HepG2 (cell line): Measurements from ENCODE around the gene MRPL10. TPM values are rescaled to one million over a fixed set of nuclear protein-coding genes. Genes with fewer than 3 reads are reported as not detected.

Experiments
- ATRX ChIP-seq: sonication (generic); formaldehyde crosslinking; IDR thresholded peaks from 2 replicates; pipeline ENCODE4 v1.4.0; 2020; ENCODE audit warnings: missing genetic modification reagents, borderline replicate concordance
- BORCS8-MEF2B ChIP-seq: sonication (generic); formaldehyde crosslinking; IDR thresholded peaks from 2 replicates; pipeline ENCODE4 v1.8.0; 2022; ENCODE audit warnings: mild to moderate bottlenecking, missing genetic modification reagents
- FOXM1 ChIP-seq: sonication (generic); formaldehyde crosslinking; IDR thresholded peaks from 2 replicates; pipeline ENCODE4 v1.5.0; 2020; ENCODE audit warnings: missing genetic modification reagents
- HDAC2 ChIP-seq: sonication (generic); formaldehyde crosslinking; IDR thresholded peaks from 2 replicates; pipeline ENCODE4 v1.4.0; 2020; ENCODE audit warnings: missing genetic modification reagents
- HHEX ChIP-seq: IDR thresholded peaks from 2 replicates; pipeline ENCODE4 v1.6.1; 2016; ENCODE audit warnings: control low read depth
- KDM5B ChIP-seq: sonication (generic); formaldehyde crosslinking; IDR thresholded peaks from 2 replicates; pipeline ENCODE4 v1.4.0; 2020; ENCODE audit warnings: missing genetic modification reagents, mild to moderate bottlenecking, borderline replicate concordance
- MXI1 ChIP-seq: IDR thresholded peaks from 3 replicates; pipeline ENCODE4 v1.6.1; 2012; ENCODE audit warnings: low read depth, low read length, inconsistent platforms, borderline replicate concordance
- NBN ChIP-seq: fragments of 450-650 bp; conservative IDR thresholded peaks from 2 replicates; pipeline ENCODE4 v1.6.1; 2017
- ZNF101 ChIP-seq: sonication (generic); formaldehyde crosslinking; IDR thresholded peaks from 2 replicates; pipeline ENCODE4 v1.4.0; 2020; ENCODE audit warnings: mild to moderate bottlenecking, low read depth, missing genetic modification reagents, borderline replicate concordance
- polyA plus RNA-seq, 8 experiments: library from polyadenylated mRNA; depleted of rRNA in 3 of 8; stranded (reverse) in 7 of 8; unstranded in 1 of 8; fragments of >200 nt; fragmentation: Illumina TruSeq in 4 of 8; extraction: Trizol in 4 of 8; gene quantifications; 2 replicates each; pipeline versions ENCODE4 v1.2.1 to v1.2.3, GENCODE V29; 2011 to 2016; ENCODE audit warnings: low read depth in 4 of 8, missing spikeins in 1 of 8, mixed read lengths in 1 of 8; ENCODE audit not compliant: insufficient read depth in 1 of 8
- total RNA-seq, 5 experiments: library from RNA; depleted of rRNA; stranded (reverse); fragments of >200 nt; fragmentation: Illumina TruSeq; extraction: Trizol; gene quantifications; 2 replicates each; pipeline ENCODE4 v1.2.3, GENCODE V29; 2016; ENCODE audit warnings: low read depth in 1 of 5
- TF ChIP-seq, protein P1 (sequence below): sonication (generic); formaldehyde crosslinking; IDR thresholded peaks from 2 replicates; pipeline ENCODE4 v1.4.0; 2020; ENCODE audit warnings: missing genetic modification reagents
- TF ChIP-seq, protein P2 (sequence below): sonication (generic); formaldehyde crosslinking; IDR thresholded peaks from 2 replicates; pipeline ENCODE4 v1.9.0; 2022; ENCODE audit warnings: missing genetic modification reagents, mild to moderate bottlenecking, borderline replicate concordance
- TF ChIP-seq, protein P3 (sequence below): IDR thresholded peaks from 2 replicates; pipeline ENCODE4 v1.6.1; 2012; ENCODE audit warnings: low read depth, low read length, improper control_type of control experiment
- TF ChIP-seq, protein P4 (sequence below): sonication (generic); formaldehyde crosslinking; IDR thresholded peaks from 2 replicates; pipeline ENCODE4 v1.4.0; 2020; ENCODE audit warnings: missing genetic modification reagents

Gene MRPL10
- total and polyA plus RNA-seq, 2 of the 13 experiments (the other 11 are each of a cell fraction or from before 2014, with no cell fraction given) = 56.7 to 149 TPM

DNA sequence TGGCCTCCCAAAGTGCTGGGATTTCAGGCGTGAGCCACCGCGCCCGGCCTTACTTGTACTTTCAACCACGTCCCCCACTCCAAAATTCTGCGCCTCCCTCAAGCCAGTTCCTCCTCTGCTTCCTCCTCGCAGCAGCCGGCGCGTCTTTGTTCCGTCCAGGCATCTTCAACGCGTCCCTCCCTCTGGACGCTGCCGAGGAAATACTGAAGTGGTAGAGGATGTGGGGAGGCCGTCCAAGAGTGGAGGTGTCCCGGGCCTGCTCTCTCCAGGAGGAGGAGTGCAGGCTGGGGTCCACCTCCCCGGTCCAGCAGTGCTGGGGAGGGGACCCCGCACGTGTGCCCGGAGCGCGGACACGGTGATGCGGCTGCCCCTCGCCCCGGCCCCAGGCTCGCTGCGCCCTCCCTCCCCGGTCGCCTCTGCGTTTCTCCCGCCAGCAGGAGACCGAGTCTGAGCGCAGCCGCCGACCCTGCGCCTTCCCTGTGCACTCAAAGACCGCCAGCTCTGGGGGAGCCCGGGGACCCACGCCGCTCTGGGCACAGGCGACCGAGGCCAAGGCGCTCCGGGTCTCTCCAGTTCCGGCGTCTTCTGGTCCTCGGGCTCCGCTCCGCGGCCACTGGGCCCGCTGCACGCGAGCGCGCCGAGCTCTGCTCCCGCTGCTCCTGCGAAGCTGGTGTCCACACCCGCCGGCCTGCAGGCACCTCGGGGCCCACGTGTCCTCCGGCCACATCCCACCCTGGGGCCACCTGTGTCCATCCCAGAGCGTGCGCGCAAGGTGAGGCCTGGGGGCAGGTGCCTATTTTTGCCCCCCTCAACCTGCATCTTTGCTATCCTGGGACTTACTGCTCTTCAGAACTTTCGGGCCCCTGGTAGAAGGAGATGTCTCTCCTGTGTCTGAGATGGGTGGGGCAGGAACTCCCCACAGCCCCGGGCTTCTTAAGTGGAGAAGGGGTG lies 41.5 kb downstream of the MRPL10 start (continued):
- TF ChIP-seq, protein P1, sequence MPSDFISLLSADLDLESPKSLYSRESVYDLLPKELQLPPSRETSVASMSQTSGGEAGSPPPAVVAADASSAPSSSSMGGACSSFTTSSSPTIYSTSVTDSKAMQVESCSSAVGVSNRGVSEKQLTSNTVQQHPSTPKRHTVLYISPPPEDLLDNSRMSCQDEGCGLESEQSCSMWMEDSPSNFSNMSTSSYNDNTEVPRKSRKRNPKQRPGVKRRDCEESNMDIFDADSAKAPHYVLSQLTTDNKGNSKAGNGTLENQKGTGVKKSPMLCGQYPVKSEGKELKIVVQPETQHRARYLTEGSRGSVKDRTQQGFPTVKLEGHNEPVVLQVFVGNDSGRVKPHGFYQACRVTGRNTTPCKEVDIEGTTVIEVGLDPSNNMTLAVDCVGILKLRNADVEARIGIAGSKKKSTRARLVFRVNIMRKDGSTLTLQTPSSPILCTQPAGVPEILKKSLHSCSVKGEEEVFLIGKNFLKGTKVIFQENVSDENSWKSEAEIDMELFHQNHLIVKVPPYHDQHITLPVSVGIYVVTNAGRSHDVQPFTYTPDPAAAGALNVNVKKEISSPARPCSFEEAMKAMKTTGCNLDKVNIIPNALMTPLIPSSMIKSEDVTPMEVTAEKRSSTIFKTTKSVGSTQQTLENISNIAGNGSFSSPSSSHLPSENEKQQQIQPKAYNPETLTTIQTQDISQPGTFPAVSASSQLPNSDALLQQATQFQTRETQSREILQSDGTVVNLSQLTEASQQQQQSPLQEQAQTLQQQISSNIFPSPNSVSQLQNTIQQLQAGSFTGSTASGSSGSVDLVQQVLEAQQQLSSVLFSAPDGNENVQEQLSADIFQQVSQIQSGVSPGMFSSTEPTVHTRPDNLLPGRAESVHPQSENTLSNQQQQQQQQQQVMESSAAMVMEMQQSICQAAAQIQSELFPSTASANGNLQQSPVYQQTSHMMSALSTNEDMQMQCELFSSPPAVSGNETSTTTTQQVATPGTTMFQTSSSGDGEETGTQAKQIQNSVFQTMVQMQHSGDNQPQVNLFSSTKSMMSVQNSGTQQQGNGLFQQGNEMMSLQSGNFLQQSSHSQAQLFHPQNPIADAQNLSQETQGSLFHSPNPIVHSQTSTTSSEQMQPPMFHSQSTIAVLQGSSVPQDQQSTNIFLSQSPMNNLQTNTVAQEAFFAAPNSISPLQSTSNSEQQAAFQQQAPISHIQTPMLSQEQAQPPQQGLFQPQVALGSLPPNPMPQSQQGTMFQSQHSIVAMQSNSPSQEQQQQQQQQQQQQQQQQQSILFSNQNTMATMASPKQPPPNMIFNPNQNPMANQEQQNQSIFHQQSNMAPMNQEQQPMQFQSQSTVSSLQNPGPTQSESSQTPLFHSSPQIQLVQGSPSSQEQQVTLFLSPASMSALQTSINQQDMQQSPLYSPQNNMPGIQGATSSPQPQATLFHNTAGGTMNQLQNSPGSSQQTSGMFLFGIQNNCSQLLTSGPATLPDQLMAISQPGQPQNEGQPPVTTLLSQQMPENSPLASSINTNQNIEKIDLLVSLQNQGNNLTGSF (CRISPR knock-in tag) = no peak
- no peak for TF ChIP-seq MXI1
- peak; percentile 46; the same call in 1 of the 2 replicates for TF ChIP-seq KDM5B (CRISPR knock-in tag)
- TF ChIP-seq, protein P2, sequence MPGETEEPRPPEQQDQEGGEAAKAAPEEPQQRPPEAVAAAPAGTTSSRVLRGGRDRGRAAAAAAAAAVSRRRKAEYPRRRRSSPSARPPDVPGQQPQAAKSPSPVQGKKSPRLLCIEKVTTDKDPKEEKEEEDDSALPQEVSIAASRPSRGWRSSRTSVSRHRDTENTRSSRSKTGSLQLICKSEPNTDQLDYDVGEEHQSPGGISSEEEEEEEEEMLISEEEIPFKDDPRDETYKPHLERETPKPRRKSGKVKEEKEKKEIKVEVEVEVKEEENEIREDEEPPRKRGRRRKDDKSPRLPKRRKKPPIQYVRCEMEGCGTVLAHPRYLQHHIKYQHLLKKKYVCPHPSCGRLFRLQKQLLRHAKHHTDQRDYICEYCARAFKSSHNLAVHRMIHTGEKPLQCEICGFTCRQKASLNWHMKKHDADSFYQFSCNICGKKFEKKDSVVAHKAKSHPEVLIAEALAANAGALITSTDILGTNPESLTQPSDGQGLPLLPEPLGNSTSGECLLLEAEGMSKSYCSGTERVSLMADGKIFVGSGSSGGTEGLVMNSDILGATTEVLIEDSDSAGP = peak; percentile 46; the same call in 1 of the 2 replicates
- TF ChIP-seq HHEX (CRISPR knock-in tag) = no peak
- TF ChIP-seq ZNF101 (CRISPR knock-in tag) = no peak
- TF ChIP-seq, protein P3, sequence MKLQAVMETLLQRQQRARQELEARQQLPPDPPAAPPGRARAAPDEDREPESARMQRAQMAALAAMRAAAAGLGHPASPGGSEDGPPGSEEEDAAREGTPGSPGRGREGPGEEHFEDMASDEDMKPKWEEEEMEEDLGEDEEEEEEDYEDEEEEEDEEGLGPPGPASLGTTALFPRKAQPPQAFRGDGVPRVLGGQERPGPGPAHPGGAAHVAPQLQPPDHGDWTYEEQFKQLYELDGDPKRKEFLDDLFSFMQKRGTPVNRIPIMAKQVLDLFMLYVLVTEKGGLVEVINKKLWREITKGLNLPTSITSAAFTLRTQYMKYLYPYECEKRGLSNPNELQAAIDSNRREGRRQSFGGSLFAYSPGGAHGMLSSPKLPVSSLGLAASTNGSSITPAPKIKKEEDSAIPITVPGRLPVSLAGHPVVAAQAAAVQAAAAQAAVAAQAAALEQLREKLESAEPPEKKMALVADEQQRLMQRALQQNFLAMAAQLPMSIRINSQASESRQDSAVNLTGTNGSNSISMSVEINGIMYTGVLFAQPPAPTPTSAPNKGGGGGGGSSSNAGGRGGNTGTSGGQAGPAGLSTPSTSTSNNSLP = no peak
- TF ChIP-seq ATRX (CRISPR knock-in tag) = no peak
- no peak for TF ChIP-seq BORCS8-MEF2B (CRISPR knock-in tag)
- 0 out of 2 replicates have a peak, but pooled peaks have one; percentile 37 for TF ChIP-seq FOXM1 (CRISPR knock-in tag)
- no peak for TF ChIP-seq NBN
- TF ChIP-seq, protein P4, sequence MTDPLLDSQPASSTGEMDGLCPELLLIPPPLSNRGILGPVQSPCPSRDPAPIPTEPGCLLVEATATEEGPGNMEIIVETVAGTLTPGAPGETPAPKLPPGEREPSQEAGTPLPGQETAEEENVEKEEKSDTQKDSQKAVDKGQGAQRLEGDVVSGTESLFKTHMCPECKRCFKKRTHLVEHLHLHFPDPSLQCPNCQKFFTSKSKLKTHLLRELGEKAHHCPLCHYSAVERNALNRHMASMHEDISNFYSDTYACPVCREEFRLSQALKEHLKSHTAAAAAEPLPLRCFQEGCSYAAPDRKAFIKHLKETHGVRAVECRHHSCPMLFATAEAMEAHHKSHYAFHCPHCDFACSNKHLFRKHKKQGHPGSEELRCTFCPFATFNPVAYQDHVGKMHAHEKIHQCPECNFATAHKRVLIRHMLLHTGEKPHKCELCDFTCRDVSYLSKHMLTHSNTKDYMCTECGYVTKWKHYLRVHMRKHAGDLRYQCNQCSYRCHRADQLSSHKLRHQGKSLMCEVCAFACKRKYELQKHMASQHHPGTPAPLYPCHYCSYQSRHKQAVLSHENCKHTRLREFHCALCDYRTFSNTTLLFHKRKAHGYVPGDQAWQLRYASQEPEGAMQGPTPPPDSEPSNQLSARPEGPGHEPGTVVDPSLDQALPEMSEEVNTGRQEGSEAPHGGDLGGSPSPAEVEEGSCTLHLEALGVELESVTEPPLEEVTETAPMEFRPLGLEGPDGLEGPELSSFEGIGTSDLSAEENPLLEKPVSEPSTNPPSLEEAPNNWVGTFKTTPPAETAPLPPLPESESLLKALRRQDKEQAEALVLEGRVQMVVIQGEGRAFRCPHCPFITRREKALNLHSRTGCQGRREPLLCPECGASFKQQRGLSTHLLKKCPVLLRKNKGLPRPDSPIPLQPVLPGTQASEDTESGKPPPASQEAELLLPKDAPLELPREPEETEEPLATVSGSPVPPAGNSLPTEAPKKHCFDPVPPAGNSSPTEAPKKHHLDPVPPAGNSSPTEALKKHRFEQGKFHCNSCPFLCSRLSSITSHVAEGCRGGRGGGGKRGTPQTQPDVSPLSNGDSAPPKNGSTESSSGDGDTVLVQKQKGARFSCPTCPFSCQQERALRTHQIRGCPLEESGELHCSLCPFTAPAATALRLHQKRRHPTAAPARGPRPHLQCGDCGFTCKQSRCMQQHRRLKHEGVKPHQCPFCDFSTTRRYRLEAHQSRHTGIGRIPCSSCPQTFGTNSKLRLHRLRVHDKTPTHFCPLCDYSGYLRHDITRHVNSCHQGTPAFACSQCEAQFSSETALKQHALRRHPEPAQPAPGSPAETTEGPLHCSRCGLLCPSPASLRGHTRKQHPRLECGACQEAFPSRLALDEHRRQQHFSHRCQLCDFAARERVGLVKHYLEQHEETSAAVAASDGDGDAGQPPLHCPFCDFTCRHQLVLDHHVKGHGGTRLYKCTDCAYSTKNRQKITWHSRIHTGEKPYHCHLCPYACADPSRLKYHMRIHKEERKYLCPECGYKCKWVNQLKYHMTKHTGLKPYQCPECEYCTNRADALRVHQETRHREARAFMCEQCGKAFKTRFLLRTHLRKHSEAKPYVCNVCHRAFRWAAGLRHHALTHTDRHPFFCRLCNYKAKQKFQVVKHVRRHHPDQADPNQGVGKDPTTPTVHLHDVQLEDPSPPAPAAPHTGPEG (CRISPR knock-in tag) = 0 out of 2 replicates have a peak, but pooled peaks have one; percentile 26
- TF ChIP-seq HDAC2 (CRISPR knock-in tag) = no peak
